HG02870 (cell line): Measurements from ENCODE around the gene DISC1.
"Not testable (repeated sequence)": the region's sequence is repeated elsewhere in the genome, so short reads cannot be mapped to it uniquely, and the experiment has no call there.

ENCODE experiments used
- ATAC-seq: cut with Tn5 transposase; IDR thresholded peaks from one replicate; pipeline ENCODE4 v1.9.1; 2021; ENCODE audit warnings: mild to moderate bottlenecking, moderate library complexity; ENCODE audit not compliant: unreplicated experiment

The DISC1 gene

DNA sequence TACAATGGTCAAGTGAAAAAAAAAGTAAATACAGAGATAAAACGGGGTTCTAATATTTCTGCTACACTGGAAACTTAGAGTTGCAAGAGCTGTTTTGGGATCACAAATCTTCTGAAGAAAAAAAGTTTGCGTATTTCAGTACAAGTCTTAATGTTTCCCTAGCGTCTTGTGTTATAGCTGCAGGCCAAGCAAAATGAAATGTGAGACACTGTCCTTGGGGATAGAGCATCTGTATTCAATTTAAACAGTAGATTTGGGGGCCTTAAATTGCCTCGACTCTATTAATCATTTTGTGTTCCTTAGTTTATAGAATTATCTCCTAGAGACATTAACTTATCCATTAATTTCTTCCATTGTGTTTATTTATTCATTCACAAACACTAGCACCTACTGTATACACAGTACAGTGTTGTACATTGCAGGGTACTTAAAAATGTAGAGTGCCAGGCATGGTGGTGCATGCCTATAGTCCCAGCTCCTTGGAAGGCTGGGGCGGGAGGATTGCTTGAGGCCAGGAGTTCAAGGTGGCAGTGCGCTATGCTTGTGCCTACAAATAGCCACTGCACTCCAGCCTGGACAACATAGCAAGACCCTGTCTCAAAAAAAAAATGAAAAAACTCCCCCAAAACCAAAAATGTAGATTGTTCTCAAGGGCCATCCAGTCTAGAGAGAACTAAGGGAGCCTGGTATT lies 7.9 kb downstream of the DISC1 start:
- ATAC-seq, result no peak

DNA sequence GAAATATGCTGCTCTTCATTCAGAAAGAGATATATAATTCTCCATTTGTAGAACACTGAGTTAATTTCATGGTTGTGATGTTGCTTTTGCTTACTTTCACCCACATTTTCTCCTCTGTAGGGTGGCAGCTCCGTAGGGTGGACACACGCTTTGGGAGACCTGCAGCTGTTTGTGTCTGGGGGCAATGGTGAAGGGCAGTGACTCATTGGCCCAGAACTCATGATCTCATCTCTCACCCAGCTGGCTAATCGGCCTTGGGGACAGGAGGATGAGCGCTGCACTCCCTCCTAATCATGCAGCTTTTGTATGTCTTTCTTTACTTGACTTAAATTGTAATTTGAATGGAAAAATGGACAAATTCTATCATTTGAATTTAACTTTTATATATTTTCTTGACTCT lies 9.6 kb downstream of the DISC1 start:
- no peak for ATAC-seq

DNA sequence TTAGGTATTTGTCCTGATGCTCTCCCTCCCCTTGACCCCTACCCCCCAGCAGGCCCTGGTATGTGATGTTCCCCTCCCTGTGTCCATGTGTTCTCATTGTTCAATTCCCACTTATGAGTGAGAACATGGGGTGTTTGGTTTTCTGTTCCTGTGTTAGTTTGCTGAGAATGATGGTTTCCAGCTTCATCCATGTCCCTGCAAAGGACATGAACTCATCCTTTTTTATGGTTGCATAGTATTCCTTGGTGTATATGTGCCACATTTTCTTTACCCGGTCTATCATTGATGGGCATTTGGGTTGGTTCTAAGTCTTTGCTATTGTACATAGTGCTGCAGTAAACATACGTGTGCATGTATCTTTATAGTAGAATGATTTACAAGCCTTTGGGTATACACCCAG lies 10.3 kb downstream of the DISC1 start:
- ATAC-seq, result not testable (repeated sequence)

DNA sequence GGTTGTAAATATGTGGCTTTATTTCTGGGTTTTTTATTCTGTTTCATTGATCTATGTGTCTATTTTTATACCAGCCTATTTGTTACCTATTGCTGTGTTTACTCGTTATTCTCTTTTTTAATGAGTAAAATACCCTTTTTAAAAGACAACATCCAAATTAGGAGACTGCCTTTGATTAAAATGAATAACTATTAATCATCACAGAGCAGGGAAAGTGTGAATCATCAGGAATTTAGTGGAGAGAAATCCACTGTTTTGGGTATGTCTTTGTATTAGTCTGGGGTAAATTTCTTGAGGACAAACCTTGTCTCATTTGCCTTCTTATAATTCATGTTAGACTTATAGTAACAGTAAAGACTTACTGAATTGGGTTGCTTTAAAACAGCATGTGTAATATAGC lies 12.1 kb downstream of the DISC1 start:
- no peak for ATAC-seq

DNA sequence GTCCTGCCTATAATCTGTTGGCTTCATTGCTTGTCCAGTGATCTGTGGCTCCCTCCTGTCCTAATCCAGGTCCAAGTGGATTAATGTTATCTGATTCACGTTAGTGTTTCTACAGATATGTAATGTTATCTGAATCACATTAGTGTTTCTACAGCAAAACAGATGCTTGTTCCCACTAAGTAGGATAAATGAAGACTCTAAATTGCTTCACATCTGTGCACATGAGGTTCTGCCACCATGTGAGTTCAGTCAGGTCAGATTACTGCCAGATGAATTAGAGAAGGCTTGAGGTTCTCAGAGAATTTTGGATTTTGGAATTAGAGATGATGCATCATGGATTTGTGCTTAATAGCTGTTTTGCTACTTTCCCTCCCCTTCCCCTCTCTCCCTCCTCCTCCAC lies 13.2 kb downstream of the DISC1 start:
- ATAC-seq, result no peak

DNA sequence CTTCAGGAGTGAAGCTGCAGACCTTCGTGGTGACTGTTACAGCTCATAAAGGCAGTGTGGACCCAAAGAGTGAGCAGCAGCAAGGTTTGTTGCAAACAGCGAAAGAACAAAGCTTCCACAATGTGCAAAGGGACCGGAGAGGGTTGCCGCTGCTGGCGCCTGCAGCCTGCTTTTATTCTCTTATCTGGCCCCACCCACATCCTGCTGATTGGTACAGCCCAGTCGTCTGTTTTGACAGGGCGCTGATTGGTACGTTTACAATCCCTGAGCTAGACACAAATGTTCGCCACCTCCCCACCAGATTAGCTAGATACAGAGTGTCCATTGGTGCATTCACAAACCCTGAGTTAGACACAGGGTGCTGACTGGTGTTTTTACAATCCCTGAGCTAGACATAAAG lies 14.9 kb downstream of the DISC1 start:
- ATAC-seq, result not testable (repeated sequence)

DNA sequence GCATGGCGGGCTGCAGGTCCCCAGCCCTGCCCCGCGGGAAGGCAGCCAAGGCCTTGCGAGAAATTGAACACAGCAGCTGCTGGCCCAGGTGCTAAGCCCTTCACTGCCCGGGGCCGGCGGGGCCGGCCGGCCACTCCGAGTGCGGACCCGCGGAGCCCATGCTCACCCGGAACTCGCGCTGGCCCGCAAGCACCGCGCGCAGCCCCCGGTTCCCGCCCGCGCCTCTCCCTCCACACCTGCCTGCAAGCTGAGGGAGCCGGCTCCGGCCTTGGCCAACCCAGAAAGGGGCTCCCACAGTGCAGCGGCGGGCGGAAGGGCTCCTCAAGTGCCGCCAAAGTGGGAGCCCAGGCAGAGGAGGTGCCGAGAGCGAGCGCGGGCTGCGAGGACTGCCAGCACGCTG lies 15.5 kb downstream of the DISC1 start:
- not testable (repeated sequence) for ATAC-seq

DNA sequence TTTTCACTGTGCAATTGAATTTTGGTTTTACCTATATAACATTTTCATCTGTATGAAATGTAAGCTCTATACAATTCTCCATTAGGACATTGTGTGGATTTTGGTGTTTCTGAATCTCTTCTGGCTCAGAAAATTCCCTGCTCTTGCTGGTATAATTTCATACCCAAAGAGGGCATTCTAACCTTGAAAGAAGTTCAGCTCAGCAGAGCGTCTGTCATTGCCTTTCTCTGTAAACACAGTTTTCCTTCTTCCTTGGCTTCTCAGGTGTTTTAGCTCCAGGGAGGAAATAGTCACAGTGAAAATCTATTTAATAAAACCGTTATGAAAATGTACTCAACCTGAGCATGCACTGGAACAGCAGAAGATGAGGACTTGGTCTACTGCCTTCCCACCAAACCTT lies 16.0 kb downstream of the DISC1 start:
- ATAC-seq, result no peak

DNA sequence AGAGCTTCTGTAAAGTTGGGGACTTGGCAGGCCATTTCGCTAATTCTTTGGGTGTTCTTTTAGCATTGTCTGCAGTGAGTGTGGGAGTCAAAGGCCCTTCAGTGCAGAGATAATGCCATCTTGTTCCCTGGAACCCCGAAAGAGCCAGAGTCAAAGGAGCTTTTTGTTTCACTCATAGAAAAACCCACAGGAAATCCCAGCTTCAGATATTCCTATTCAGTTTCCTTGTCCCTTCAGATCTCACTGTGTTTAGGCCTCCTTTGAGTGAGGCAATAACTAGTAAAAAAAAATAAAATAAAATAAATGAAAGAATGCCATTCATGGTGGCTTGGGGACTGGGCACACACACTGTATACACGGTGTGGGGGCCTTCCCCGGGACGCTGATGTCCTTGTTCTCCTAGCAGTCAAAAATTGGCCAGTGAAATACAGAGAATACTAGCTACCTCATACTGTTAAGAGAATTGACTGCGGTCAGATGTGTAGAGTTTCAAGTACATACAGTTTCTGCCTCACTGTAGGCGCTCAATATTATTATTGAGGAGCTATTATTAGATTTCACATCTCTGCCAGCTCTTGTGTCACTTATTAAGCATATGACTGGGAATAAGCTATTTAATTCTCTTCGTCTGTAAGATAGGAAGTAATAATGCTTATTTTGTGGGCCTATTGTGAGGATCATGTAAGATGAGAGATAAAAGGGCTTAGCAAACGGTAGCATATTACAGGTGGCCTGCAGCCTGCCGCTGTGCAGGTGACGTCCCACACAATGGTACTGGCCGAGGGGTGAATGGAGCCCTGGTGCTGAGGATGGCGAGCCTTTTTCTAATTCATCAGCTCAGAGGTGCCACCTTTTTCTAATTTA lies 16.7 kb downstream of the DISC1 start:
- no peak for ATAC-seq

DNA sequence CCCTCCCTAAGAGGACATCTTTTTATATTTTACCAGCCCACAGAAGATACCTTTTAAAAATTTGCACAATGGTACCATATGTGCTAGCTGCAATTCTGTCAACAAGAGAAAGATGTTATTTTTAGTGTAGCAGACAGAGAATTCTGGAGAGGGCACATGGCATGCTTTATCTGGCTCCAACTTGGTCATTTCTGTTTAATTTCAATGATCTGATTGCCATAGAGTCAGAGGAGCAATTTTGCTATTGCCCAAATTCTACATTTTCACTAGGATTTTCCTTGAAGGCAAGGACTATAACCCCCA lies 17.3 kb downstream of the DISC1 start:
- ATAC-seq, result no peak

DNA sequence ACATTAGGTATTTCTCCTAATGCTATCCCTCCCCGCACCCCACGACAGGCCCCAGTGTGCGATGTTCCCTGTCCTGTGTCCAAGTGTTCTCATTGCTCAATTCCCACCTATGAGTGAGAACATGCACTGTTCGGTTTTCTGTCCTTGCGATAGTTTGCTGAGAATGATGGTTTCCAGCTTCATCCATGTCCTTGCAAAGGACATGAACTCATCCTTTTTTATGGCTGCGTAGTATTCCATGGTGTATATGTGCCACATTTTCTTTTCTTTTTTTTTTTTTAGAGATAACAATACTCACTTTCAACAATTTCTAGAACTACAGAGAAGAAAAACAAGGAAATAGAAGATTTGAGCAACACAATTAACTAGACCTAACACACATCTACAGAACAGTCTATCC lies 19.0 kb downstream of the DISC1 start:
- not testable (repeated sequence) for ATAC-seq

DNA sequence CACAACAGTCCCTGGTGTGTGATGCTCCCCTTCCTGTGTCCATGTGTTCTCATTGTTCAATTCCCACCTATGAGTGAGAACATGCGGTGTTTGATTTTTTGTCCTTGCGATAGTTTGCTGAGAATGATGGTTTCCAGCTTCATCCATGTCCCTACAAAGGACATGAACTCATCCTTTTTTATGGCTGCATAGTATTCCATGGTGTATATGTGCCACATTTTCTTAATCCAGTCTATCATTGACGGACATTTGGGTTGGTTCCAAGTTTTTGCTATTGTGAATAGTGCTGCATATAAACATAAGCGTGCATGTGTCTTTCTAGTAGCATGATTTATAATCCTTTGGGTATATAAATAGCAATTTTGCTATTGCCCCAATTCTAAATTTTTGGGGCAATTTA lies 19.6 kb downstream of the DISC1 start:
- not testable (repeated sequence) for ATAC-seq

DNA sequence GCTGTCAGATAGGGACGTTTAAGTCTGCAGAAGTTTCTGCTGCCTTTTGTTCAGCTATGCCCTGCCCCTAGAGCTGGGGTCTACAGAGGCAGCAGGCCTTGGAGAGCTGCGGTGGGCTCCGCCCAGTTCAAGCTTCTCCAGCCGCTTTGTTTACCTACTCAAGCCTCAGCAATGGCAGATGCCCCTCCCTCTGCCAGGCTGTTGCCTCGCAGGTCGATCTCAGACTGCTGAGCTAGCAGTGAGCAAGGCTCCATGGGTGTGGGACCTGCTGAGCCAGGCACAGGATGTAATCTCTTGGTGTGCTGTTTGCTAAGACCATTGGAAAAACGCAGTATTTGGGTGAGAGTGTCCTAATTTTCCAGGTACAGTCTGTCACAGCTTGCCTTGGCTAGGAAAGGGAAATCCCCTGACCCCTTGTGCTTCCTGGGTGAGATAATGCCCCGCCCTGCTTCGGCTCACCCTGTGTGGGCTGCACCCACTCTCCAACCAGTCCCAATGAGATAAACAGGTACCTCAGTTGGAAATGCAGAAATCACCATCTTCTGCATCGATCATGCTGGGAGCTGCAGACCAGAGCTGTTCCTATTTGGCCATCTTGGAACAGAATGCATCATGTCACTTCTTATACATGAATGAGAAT lies 25.2 kb downstream of the DISC1 start:
- ATAC-seq, result not testable (repeated sequence)

DNA sequence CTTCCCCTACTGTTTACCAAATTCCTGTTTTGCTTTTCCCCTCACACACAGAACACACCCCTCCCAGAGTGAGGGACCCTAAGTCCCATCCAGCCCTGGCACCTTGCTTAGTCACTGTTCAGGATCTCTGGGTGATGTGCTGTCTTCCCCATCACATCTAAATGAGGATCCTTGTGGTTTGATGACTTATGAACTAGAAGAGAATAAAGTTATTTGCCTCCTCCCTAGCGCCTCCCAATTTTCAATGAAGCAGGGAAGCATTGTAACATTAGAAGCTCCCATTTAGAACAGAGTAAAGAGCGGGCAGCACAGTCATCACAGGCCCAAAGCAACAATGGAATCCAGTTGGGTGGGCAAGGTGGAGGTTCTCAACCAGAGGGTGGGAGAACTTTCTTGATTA lies 27.0 kb downstream of the DISC1 start:
- no peak for ATAC-seq

DNA sequence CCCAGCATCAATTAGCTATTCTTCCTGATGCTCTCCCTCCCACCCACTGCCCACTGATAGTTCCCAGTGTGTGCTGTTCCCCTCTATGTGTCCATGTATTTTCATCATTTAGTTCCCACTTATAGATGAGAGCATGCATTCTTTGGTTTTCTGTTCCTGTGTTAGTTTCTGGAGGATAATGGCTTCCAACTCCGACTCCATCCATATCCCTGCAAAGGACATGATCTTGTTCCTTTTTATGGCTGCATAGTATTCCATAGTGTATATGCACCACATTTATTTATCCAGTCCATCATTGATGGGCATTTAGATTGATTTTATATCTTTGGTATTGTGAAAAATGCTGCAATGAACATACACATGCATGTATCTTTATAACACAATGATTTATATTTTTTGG lies 30.2 kb downstream of the DISC1 start:
- ATAC-seq, result no peak

DNA sequence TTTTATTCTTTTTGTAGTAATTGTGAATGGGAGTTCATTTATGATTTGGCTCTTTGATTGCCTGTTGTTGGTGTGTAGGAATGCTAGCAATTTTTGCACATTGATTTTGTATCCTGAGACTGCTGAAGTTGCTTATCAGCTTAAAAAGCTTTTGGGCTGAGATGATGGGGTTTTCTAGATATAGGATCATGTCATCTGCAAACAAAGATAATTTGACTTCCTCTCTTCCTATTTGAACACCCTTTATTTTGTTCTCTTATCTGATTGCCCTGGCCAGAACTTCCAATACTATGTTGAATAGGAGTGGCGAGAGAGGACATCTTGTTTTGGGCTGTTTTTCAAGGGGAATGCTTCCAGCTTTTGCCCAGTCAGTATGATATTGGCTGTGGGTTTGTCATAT lies 31.6 kb downstream of the DISC1 start:
- not testable (repeated sequence) for ATAC-seq

DNA sequence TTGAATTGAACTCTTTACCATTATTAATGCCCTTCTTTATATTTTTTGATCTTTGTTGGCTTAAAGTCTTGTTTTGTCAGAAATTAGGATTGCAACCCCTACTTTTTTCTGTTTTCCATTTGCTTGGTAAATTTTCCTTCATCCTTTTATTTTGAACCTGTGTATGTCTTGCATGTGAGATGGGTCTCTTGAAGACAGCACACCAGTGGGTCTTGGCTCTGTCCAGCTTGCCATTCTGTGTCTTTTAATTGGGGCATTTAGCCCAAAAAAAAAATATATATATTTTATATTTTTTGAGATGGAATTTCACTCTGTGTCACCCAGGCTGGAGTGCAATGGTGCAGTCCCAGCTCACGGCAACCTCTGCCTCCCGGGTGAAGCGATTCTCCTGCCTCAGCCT lies 33.6 kb downstream of the DISC1 start:
- ATAC-seq, result no peak

DNA sequence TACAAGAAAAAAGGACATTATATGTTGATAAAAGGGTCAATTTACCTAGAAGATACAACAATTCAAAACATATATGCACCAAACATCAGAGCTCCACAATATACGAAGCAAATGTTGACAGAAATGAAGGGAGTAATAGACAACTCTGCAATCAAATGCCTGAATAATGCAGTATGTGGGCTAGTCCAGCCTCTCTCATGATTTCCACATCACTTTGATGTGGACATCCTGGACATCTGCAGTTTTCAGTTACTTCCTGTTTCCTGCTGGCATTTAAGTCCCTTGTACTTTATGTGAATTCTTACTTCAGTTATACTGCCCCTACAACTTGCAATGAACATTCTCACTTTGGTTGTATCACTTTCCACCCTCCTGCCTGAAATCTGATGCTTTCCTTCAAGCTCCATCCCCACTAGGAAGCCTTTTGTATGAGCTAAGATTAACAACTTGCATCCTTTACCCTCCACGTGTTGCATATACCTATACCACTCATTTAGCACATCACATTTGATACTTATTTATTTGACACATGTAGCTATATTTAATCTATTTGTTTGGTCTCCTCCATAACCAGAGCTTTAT lies 36.7 kb downstream of the DISC1 start:
- no peak for ATAC-seq

DNA sequence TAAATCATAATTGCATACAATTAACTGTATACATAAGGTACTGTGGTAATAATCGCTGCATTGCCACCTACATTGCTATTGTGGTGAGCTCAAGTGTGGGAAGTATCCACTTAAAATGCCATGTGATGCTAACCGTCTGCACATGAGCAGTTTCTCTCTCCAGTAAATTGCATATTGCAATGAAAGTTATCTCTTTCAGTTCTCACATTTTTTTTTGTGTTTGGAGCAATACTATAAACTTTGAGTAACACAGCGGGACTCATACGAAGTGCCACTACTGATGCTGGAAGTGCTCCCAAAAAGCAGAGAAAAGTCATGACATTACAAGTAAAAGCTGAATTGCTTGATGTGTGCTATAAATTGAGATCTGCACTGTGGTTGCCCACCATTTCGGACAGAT lies 38.5 kb downstream of the DISC1 start:
- no peak for ATAC-seq

DNA sequence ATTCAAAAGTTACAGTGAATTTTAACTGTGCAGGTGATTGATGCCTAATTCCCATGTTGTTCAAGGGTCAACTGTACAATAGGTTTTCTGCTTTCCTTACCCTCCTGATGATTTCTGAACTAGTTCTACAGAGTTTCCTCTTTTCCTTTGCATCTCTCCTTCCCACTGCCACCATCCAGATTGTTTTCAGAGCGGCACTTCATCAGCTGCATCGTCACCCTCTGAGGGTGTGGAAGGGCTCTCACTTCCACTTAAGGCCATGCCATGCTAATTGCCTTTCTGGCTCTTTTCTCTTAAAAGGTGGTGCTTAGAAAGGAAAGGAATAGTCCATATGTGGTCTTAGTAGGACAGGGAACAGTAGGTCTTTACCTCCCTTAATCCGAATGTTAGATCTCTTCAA lies 39.1 kb downstream of the DISC1 start:
- ATAC-seq, result no peak

DNA sequence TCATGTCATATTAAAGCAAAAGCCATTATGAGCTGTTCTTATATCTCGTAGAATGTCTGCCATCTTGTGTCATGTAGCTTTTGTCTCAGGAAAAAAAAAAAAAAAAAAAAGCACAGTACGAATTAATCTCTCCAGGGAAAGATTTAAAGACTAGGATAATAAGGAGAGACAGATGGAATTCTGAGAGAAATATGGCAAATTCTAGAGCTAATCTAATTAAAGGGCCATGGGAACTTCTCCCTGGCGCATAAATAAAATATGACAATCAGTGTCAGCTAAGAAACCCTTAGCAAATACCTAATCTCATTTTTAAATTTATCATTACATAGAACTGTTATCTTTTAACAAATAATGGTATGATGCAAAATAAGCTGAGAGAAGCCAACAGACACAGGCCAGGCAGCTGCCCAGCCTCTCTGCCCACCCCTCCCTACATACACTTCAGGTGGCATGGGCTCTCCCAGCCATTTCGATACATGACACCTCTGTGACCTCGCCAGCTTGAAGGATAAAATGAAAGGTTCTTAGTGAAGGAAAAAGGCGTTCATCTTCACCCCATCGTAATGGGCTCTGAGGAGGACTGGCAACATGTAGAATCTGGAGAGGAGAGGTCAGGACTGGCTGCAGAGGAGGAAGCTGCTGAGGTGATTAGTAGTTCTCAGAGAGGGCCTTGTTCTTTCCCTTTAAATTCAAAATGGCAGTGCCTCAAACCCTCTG lies 39.8 kb downstream of the DISC1 start:
- no peak for ATAC-seq
